ENCODE data around the gene ZC3H11A.
"Not testable (repeated sequence)": the region's sequence is repeated elsewhere in the genome, so short reads cannot be mapped to it uniquely, and the experiment has no call there.

ZC3H11A gene

GRCh38 chr1:203789966-203790365, 5.5 kb upstream of the ZC3H11A start:
- no peak for DNase-seq

GRCh38 chr1:203791498-203791897, 3.9 kb upstream of the ZC3H11A start:
- no peak for DNase-seq

GRCh38 chr1:203792486-203792885, 2.9 kb upstream of the ZC3H11A start:
- no peak for DNase-seq

GRCh38 chr1:203793561-203793960, 1.9 kb upstream of the ZC3H11A start:
- not testable (repeated sequence) for DNase-seq

GRCh38 chr1:203794764-203795440, 521 bp upstream of the ZC3H11A start:
- no peak for DNase-seq

- no peak for DNase-seq
Measured at GRCh38 chr1:203796236-203796605, 798 bp downstream of the ZC3H11A start.

GRCh38 chr1:203797216-203797615, 1.8 kb downstream of the ZC3H11A start:
- no peak for DNase-seq

GRCh38 chr1:203797948-203798655, 2.7 kb downstream of the ZC3H11A start:
- DNase-seq: no peak

DNA sequence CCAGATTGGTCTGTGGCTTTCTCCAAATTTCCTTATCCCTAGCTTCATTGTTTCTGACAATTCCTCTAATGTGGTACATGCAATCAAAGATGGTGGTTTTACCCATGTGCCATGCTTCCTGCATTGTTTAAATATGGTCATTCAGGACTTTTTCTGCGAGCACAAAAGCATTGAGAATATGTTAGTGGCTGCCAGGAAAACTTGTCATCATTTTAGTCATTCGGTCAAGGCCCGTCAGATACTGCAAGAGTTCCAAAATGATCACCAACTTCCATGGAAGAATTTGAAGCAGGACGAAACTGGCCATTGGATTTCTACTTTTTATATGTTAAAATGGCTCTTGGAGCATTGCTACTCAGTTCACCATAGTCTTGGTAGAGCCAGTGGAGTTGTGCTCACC, 3.7 kb downstream of the ZC3H11A start:
- no peak for DNase-seq

- no peak for DNase-seq
Measured at GRCh38 chr1:203799971-203800370, 4.5 kb downstream of the ZC3H11A start.

GRCh38 chr1:203805689-203806088, 10.3 kb downstream of the ZC3H11A start:
- no peak for DNase-seq

DNA sequence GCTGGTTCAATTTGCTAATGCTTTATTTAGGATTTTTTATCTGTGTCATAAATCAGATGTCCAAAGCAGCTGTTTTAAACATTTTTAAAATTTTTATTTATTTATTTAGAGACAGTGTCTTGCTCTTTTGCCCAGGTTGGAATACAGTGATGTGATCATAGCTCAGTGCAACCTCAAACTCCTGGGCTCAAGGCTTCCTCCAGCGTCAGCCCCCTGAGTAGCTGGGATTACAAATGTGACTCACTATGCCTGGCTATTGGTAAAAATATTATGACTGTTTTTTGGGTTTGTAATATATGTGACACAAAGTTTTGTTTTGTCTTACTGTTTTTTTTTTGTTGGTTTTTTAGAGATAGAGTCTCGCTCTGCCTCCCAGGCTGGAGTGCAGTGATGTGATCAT, 11.8 kb downstream of the ZC3H11A start:
- no peak for DNase-seq

DNA sequence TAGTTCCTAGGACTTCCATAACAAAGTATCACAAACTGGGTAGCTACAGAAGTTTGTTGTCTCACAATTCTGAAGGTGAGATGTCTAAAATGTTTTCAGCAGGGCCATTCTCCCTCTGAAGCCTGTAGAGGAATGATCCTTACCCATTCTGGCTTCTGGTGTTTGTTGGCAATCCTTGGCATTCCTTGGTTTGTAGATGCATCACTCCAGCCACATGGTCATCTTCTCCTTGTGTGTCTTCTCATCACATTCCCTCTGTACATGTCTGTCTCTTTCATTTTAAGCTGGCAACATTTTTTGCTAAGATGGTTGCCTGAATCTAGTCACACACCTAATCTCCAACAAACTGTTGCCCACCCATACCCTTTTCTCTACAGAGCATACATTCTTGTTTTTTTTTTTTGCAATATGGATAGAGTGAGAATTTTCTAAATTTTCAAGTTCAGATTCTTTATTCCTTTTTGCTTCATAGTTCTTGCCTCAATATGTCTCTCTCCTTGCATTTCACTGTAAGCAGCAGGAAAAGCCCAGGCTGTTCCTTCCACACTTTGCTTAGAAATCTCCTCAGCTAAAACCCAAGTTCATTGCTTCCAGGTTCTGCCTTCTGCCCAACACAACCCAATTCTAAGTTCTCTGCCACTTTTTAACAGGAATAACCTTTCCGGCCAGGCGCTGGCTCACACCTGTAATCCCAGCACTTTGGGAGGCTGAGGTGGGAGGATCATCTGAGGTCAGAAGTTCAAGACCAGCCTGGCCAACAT, 18.3 kb downstream of the ZC3H11A start:
- no peak for DNase-seq

DNA sequence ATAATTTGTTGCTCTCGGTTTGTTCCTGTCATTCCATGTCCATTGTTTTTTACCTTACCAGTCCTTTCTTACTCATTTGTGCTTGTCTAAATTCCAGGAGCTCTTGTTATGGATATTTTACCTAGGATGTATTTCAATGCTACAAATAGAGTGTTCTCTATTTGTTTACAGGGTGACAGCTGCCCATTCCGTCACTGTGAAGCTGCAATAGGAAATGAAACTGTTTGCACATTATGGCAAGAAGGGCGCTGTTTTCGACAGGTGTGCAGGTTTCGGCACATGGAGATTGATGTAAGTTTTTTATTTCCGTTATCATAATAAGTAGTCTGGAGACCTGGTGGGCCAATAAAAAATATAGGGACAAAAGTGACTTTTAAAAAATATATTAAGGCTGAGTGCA, 23.0 kb downstream of the ZC3H11A start:
- DNase-seq: no peak

DNA sequence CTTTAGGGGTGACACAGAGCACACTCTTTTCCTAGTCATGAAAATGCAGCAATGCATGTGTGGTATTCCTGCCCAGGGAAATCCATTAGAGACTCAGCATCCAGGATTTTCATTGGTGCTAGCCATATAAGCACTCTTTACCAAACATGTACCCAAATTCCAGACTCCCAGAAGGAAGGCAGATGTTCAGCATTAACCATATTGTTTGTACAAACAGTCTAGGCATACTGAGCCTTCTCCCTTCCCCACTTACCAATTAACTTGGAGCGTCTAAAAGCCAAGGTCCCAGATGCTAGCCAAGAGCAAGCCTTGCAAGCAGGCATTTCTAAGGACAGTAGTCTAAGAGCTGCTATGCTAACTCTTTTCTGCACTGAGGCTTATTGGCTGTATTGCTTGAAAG, 27.9 kb downstream of the ZC3H11A start:
- no peak for DNase-seq

DNA sequence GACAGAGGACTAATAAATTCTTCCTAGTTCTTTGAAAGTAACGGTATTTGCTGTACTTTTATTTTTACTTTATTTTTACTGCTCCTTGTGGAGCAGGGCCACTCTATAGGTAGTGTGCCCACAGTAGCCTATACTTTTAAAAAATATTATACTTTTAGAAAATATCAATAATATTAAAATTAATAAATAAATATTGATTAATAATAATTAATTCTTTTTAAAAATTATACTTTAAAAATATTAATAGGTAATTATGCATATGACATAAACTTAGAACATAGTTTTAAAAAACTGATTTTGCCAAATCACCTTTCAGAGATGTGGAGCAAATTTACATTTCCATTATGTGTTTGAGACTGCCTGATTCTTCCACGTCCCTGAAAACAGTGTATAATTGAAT, 30.8 kb downstream of the ZC3H11A start:
- DNase-seq: no peak

DNA sequence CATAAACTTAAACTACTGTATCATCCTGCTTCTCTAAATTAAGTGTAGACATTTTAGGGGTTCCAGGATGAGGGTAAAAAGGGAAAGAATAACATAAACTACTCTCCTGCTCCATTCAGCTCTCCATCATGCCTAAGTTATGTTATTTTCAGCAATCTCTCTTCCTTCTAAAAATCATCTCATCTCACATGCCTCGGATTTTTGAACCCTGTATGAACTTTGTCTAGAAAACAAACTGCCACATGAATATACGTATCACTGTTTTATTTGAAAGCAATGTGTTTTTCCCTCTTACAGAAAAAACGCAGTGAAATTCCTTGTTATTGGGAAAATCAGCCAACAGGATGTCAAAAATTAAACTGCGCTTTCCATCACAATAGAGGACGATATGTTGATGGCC, 32.6 kb downstream of the ZC3H11A start:
- DNase-seq: no peak

- DNase-seq: no peak
Measured at GRCh38 chr1:203828503-203828902, 33.1 kb downstream of the ZC3H11A start.

GRCh38 chr1:203829247-203829646, 33.8 kb downstream of the ZC3H11A start:
- DNase-seq: not testable (repeated sequence)

- DNase-seq: no peak
Measured at GRCh38 chr1:203835476-203835875, 40.1 kb downstream of the ZC3H11A start.

DNA sequence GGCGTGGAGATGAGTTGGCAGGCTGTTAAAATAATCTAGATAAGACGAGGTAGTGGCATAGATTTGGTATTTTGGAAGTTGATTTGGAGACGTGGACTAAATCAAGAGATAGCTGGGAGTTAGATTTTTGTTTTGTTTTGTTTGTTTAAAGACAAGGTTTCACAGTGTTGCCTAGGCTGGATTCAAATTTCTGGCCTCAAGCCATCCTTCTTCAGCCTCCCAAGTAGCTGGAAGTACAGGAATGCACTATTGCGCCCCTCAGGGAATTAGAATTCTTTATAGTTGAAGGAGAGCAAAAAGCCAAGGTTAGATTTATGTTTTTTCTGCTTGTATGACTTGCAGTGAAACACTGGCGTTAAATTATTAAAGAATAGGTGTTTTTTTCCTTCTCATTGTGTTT, 43.7 kb downstream of the ZC3H11A start:
- no peak for DNase-seq

GRCh38 chr1:203840208-203840808, 44.9 kb downstream of the ZC3H11A start:
- no peak for DNase-seq

DNA sequence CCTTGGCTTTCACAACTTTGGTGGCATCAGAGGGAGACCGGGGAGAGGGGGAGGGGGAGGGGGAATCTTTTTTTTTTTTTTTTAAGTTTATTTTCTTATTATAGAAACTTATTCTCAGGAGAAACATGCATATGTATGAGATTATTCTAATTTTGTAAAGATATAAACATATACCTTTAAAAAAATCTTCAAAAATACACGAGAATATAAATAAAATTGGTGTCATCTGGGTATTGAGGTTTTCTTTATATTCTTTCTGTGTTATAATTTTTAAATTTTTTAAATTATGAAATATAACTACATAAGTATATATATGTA, 47.1 kb downstream of the ZC3H11A start:
- DNase-seq: no peak

DNA sequence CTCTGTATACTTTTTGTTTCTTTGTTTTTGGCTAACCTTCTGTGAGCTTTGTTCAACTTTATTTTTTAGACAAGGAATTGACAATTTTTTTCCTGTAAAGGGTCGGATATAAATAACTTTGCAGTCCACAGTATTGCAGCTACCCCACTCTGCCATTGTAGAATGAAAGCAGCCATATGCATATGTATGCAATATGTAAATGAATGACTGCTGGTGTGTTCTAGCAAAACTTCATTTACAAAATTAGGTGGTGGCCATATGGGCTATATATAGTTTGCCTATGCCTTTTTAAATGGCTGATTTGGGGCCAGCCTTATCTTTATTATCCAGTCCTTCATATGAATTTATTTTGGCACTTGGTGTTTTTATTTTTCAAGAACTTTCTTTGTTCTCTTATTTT, 48.0 kb downstream of the ZC3H11A start:
- no peak for DNase-seq
